Trophoblast cell (in vitro differentiated cells and primary cell): Measurements from ENCODE around the gene PVALEF.

Experiments used
- DNase-seq, 2 donors: peaks; one replicate each; pipeline ENCODE4 v3.0.0-alpha.2; 2016
- H2AFZ ChIP-seq: 2 replicates; pipeline ENCODE4 v1.6.1; 2013; ENCODE audit warnings: low read length, moderate library complexity, mild to moderate bottlenecking; ENCODE audit not compliant: insufficient read depth, poor library complexity
- H2AK5ac ChIP-seq: 2 replicates; pipeline ENCODE4 v1.6.1; 2013; ENCODE audit warnings: mild to moderate bottlenecking, low read length
- H2BK120ac ChIP-seq: 2 replicates; pipeline ENCODE4 v1.6.1; 2013; ENCODE audit warnings: low read length, mild to moderate bottlenecking, moderate library complexity; ENCODE audit not compliant: insufficient read depth, poor library complexity
- H2BK12ac ChIP-seq: 2 replicates; pipeline ENCODE4 v1.6.1; 2013; ENCODE audit warnings: mild to moderate bottlenecking, low read length, moderate library complexity
- H2BK5ac ChIP-seq: 2 replicates; pipeline ENCODE4 v1.6.1; 2013; ENCODE audit warnings: low read length, low read depth, moderate library complexity, mild to moderate bottlenecking; ENCODE audit not compliant: poor library complexity
- H3K14ac ChIP-seq: 2 replicates; pipeline ENCODE4 v1.6.1; 2013; ENCODE audit warnings: mild to moderate bottlenecking, low read length
- H3K18ac ChIP-seq: 2 replicates; pipeline ENCODE4 v1.6.1; 2013; ENCODE audit warnings: mild to moderate bottlenecking, low read length
- H3K23ac ChIP-seq: 2 replicates; pipeline ENCODE4 v1.6.1; 2013; ENCODE audit warnings: low read length
- H3K27ac ChIP-seq: 2 replicates; pipeline ENCODE4 v1.5.1; 2013; ENCODE audit warnings: low read depth, mild to moderate bottlenecking, inconsistent platforms, low read length, moderate library complexity
- H3K27me3 ChIP-seq: 2 replicates; pipeline ENCODE4 v1.6.1; 2013; ENCODE audit warnings: inconsistent platforms, mild to moderate bottlenecking, low read length, moderate library complexity; ENCODE audit not compliant: insufficient read depth
- H3K36me3 ChIP-seq, 2 experiments: 1 replicate in 1 of 2; 2 replicates in 1 of 2; pipeline ENCODE4 v1.6.1; 2013; ENCODE audit warnings: low read length in 2 of 2, mild to moderate bottlenecking in 2 of 2, moderate library complexity in 1 of 2; ENCODE audit not compliant: insufficient read depth in 2 of 2, control insufficient read depth in 1 of 2
- H3K4ac ChIP-seq: 2 replicates; pipeline ENCODE4 v1.6.1; 2013; ENCODE audit warnings: low read depth, mild to moderate bottlenecking, low read length, moderate library complexity
- H3K4me1 ChIP-seq, 2 experiments: 1 replicate in 1 of 2; 2 replicates in 1 of 2; pipeline ENCODE4 v1.6.1; 2013; ENCODE audit warnings: low read length in 2 of 2, mild to moderate bottlenecking in 2 of 2, moderate library complexity in 1 of 2; ENCODE audit not compliant: insufficient read depth in 2 of 2, control insufficient read depth in 1 of 2
- H3K4me2 ChIP-seq: 2 replicates; pipeline ENCODE4 v1.6.1; 2013; ENCODE audit warnings: inconsistent platforms, mild to moderate bottlenecking, low read length, moderate library complexity
- H3K4me3 ChIP-seq: 2 replicates; pipeline ENCODE4 v1.5.1; 2013; ENCODE audit warnings: mild to moderate bottlenecking, low read depth, low read length, inconsistent platforms
- H3K79me1 ChIP-seq: one replicate; pipeline ENCODE4 v1.6.1; 2013; ENCODE audit warnings: low read length
- H3K79me2 ChIP-seq: 2 replicates; pipeline ENCODE4 v1.6.1; 2013; ENCODE audit warnings: low read length, mild to moderate bottlenecking; ENCODE audit not compliant: control insufficient read depth, insufficient read depth, poor library complexity
- H3K9ac ChIP-seq: 2 replicates; pipeline ENCODE4 v1.6.1; 2013; ENCODE audit warnings: mild to moderate bottlenecking, low read length
- H3K9me3 ChIP-seq: 2 replicates; pipeline ENCODE4 v1.6.1; 2013; ENCODE audit warnings: low read depth, mild to moderate bottlenecking, control low read depth, inconsistent platforms, low read length; ENCODE audit not compliant: insufficient read depth
- H4K12ac ChIP-seq: 2 replicates; pipeline ENCODE4 v1.6.1; 2013; ENCODE audit warnings: low read depth, mild to moderate bottlenecking, low read length, moderate library complexity
- H4K8ac ChIP-seq: 2 replicates; pipeline ENCODE4 v1.6.1; 2013; ENCODE audit warnings: low read depth, mild to moderate bottlenecking, low read length, moderate library complexity
- H4K91ac ChIP-seq: one replicate; pipeline ENCODE4 v1.6.1; 2013; ENCODE audit warnings: low read depth, mild to moderate bottlenecking, low read length, moderate library complexity
- WGBS: extraction: QIAGEN DNeasy Blood & Tissue Kit; methylation state at CpG from one replicate; pipeline ENCODE4 v1.1.7; 2013; ENCODE audit warnings: missing lambda C conversion rate; ENCODE audit not compliant: insufficient read length, insufficient coverage; ENCODE audit errors: extremely low coverage; 5-methylcytosine and 5-hydroxymethylcytosine counted together

Gene PVALEF

GRCh38 chr17:81140018-81140417 is 25.3 kb upstream of the PVALEF start:
- Histone ChIP-seq H3K14ac (no peak overlapping the region), H3K4me3 (no peak overlapping the region), H3K79me2 (no peaks in the 10 kb centered on the region), H3K4ac (no peak overlapping the region), H3K4me1 (no peaks in the 10 kb centered on the region), H3K23ac (no peak overlapping the region), H2AK5ac (no peak overlapping the region), H2AFZ (no peak overlapping the region), H2BK120ac (no peak overlapping the region), H3K18ac (no peak overlapping the region), H2BK5ac (no peak overlapping the region), H3K9ac (no peak overlapping the region), H2BK12ac (no peak overlapping the region), H4K12ac (no peak overlapping the region), H3K79me1 (no peaks in the 10 kb centered on the region), H4K8ac (no peak overlapping the region), H3K4me2 (no peak overlapping the region), H3K27ac (no peak overlapping the region), H3K9me3 (peaks cover 19% of the 10 kb centered on the region), H3K27me3 (no peaks in the 10 kb centered on the region), H3K36me3 (no peaks in the 10 kb centered on the region), H4K91ac (no peak overlapping the region)
- WGBS, result no CpG with 5 or more reads among the region's 8 CpGs
- DNase-seq, result no peak

GRCh38 chr17:81140695-81141094 is 24.6 kb upstream of the PVALEF start:
- Histone ChIP-seq H2BK120ac (no peak overlapping the region), H3K79me2 (no peaks in the 10 kb centered on the region), H3K4me3 (no peak overlapping the region), H3K27ac (no peak overlapping the region), H3K4ac (no peak overlapping the region), H4K8ac (no peak overlapping the region), H3K4me1 (no peaks in the 10 kb centered on the region), H4K91ac (no peak overlapping the region), H2AFZ (no peak overlapping the region), H2AK5ac (no peak overlapping the region), H3K4me2 (no peak overlapping the region), H4K12ac (no peak overlapping the region), H3K27me3 (no peaks in the 10 kb centered on the region), H3K9me3 (peaks cover 19% of the 10 kb centered on the region), H3K14ac (no peak overlapping the region), H2BK12ac (no peak overlapping the region), H3K9ac (no peak overlapping the region), H3K23ac (no peak overlapping the region), H3K36me3 (no peaks in the 10 kb centered on the region), H3K79me1 (no peaks in the 10 kb centered on the region), H3K18ac (no peak overlapping the region), H2BK5ac (no peak overlapping the region)
- DNase-seq, result no peak
- no CpG with 5 or more reads among the region's 37 CpGs for WGBS

- H3K27me3 ChIP-seq, result no peaks in the 10 kb centered on the region
- H3K4ac ChIP-seq, result no peak overlapping the region
- no peak overlapping the region for H4K91ac ChIP-seq
- H3K14ac ChIP-seq, result no peak overlapping the region
- no peak overlapping the region for H2BK5ac ChIP-seq
- H3K36me3 ChIP-seq, result no peaks in the 10 kb centered on the region
- H2AFZ ChIP-seq, result no peak overlapping the region
- no peak overlapping the region for H3K27ac ChIP-seq
- no peaks in the 10 kb centered on the region for H3K79me2 ChIP-seq
- H2BK120ac ChIP-seq, result no peak overlapping the region
- H3K18ac ChIP-seq, result no peak overlapping the region
- H2BK12ac ChIP-seq, result no peak overlapping the region
- H4K12ac ChIP-seq, result no peak overlapping the region
- peak; percentile 75 to 90 for DNase-seq
- no CpG with 5 or more reads among the region's 25 CpGs for WGBS
- H3K9me3 ChIP-seq, result peaks cover 18% of the 10 kb centered on the region
- no peak overlapping the region for H4K8ac ChIP-seq
- H3K4me1 ChIP-seq, result no peaks in the 10 kb centered on the region
- H3K79me1 ChIP-seq, result no peaks in the 10 kb centered on the region
- no peak overlapping the region for H3K23ac ChIP-seq
- H3K4me2 ChIP-seq, result no peak overlapping the region
- no peak overlapping the region for H2AK5ac ChIP-seq
- H3K4me3 ChIP-seq, result no peak overlapping the region
- no peak overlapping the region for H3K9ac ChIP-seq
These were observed 22.8 kb upstream of the PVALEF start for GRCh38 chr17:81142301-81143199.

DNA sequence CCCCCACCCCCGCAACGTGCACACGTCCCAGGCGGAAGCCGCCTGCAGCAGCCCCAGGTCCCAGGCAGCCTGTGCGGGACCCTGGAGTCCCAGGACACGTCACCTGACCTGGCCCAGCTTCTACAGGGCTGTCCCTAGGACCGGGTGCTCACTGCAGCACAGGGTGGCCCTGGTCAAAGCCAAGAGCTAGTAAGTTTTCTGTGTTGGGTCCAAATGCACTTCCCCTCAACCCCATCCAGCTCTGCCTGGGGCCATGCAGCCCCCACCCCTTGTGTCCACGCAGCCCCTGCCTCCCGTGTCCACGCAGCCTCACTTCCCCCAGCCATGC is 22.1 kb upstream of the PVALEF start:
- no peaks in the 10 kb centered on the region for H3K79me2 ChIP-seq
- H2BK120ac ChIP-seq, result no peak overlapping the region
- no peak overlapping the region for H3K14ac ChIP-seq
- peaks cover 12% of the 10 kb centered on the region for H3K9me3 ChIP-seq
- H3K9ac ChIP-seq, result no peak overlapping the region
- no peak overlapping the region for H3K4ac ChIP-seq
- WGBS, result no CpG with 5 or more reads among the region's 11 CpGs
- no peaks in the 10 kb centered on the region for H3K4me1 ChIP-seq
- H3K79me1 ChIP-seq, result no peaks in the 10 kb centered on the region
- no peak overlapping the region for H2BK5ac ChIP-seq
- H4K12ac ChIP-seq, result no peak overlapping the region
- H4K8ac ChIP-seq, result no peak overlapping the region
- H2AFZ ChIP-seq, result no peak overlapping the region
- H3K4me2 ChIP-seq, result no peak overlapping the region
- no peak overlapping the region for H2BK12ac ChIP-seq
- no peaks in the 10 kb centered on the region for H3K36me3 ChIP-seq
- H3K18ac ChIP-seq, result no peak overlapping the region
- no peak overlapping the region for H3K23ac ChIP-seq
- no peak overlapping the region for H2AK5ac ChIP-seq
- no peaks in the 10 kb centered on the region for H3K27me3 ChIP-seq
- H3K27ac ChIP-seq, result no peak overlapping the region
- H3K4me3 ChIP-seq, result no peak overlapping the region
- DNase-seq, result no peak
- H4K91ac ChIP-seq, result no peak overlapping the region
